Eye (tissue), 1 donor: ENCODE measurements around the gene KRCC1.
"Not testable (repeated sequence)": the region's sequence is repeated elsewhere in the genome, so short reads cannot be mapped to it uniquely, and the experiment has no call there.

ENCODE experiments used
- DNase-seq: peaks from one replicate; pipeline ENCODE4 v3.0.0-alpha.2; 2015

KRCC1 gene

DNA sequence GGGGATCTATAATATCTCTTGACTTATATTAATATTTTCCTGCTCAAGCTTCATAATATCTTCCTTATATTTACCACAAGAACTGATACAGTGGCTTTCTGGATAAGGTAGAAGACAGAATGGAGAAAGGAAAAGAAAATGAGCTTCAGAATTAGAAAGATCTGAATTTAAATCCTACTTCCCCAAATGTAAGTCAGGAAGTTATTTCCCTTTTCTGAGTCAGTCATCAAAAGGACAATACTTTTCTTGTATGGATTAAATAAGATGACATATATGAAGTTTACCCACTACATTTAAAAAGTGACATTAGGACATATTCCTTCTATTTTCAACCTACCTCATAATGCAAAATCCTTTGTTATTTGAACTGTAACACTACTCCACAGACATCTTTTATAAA is 19.0 kb downstream of the KRCC1 start:
- no peak for DNase-seq

DNA sequence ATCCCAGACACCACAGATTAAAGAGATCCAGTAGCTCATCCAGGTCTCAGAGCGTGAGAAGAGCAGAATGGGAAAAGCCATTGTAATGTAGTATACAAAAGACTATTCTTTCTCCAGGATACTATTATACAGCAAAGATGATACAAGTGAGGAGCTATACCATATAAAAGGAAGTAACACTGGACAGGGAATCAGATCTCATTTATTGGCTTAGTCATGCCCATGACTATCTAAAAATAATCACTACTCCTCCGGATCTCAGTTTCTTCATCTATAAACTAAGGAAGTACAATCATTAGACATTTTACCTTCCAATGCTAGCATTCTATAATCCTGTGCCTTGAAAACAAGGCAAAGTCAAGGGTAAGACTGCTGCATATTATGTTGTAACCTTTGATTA is 19.4 kb downstream of the KRCC1 start:
- no peak for DNase-seq

DNA sequence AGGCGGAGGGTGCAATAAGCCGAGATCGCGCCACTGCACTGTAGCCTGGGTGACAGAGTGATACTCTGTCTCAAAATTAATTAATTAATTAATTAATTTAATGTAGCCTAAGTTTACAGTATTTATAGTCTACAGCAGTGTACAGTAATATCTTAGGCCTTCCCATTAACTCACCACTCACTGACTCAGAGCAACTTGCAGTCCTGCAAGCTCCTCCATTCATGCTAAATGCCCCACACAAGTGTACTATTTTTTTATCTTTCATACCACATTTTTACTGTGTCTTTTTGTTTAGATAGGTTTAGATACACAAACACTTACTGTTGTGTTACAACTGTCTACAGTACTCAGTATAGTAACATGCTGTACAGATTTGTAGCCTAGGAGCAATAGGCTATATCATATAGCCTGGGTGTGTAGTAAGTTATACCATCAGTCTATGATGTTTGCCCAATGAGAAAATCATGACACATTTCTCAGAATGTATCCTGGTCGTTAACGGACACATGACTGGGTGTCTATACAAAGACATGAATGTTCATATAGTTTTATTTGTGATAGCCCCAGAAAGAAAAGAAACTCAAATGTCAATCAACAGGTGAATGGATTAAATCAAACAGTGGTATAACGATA is 23.4 kb downstream of the KRCC1 start:
- no peak for DNase-seq

DNA sequence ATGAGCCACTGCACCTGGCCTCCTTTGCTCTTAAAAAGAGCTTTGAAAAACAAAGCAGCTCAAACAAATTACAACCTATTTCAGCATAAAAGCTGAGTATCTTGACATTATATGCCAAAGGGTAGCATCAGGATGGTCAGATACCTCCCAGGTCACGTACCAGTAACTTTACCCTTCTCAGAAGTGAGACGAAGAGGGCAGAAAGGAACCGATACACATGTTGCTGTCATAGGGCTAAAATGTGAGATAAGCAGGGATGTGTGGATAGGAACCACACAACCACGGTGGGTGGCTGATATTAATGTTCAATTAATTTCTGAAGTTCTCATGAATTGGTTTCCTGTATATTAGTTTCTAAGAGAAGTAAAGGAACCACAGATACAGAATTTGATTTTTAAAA is 26.7 kb downstream of the KRCC1 start:
- no peak for DNase-seq

DNA sequence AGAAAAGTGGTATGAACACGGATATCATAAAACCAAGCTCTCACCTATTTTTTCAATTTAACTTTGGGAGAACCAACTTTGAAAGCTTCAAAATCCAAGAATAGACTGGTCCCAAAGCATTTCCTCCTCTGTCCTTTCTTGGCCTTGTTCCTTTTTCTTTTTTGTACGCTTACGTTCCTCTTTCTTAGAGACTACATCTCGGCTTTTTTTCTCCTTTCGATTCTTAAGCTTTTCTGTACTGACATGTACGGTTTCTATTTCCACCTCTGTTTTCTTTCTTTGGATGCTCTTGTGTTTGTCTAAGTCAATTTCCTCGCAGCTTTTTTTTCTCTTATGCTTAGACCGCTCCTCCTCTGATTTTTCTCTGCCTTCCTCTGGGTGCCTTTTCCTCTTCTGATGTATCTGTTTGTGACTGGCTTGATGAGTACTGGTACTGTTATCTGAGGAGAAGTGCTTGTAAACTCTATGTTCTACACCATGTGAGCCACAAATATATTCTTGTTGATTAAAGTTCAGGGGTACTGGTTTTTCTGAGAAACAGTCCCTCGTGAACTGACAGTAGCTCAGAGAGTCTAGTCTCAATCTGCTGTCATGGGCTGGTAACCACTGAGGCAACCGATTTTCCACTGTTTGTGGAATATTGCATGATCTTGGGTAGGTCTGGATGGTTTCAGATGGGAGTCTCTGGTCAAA is 27.7 kb downstream of the KRCC1 start:
- no peak for DNase-seq

DNA sequence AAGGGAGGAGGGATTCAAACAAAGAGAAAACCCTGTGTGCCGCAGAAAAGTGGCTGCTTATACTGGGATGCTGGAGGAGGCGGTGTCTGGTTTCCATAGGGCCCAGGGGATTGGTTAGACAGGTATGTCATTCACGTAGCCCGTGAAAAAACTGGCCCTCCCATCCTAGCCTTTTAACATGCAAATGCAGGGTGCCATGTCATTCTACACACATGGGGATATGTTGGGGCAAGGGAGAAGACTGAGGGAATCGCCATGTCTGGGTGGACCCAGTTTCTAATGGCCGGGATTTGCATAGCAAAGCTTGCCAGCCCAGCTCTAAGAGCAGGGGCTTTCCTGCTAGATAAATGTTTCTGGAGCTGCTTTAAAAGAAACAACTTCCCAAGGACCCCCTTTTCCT is 31.1 kb downstream of the KRCC1 start:
- no peak for DNase-seq

DNA sequence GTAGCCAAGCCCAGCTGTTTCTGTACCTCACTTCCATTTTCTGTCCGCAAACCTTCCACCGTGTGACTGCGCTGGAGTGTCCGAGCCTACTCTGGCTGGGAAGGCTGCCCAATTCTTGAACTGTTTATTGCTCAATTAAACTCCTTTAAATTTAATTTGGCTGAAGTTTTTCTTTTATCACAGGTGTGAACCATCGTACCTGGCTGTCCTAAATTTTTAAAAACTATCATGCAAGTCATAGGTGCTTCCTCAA is 33.0 kb downstream of the KRCC1 start:
- no peak for DNase-seq

DNA sequence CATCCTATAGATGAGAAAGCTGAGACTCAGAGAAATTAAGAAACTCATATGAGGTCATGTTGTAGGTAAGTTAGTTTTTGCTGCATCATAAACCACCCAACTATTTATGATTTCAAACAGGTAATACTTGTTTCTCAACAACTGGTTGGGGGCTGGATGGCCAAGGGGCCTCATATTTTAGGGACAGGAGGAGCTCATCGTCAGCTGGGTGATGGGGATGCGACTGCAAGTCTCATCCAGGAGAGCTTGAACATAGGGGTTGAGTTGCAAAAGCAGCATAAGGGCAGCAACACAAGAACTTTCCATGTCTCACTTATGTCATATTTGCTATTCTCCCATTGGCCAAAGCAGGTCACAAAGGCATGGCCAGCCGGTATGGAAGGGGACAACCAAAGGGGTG is 35.6 kb downstream of the KRCC1 start:
- DNase-seq: no peak

DNA sequence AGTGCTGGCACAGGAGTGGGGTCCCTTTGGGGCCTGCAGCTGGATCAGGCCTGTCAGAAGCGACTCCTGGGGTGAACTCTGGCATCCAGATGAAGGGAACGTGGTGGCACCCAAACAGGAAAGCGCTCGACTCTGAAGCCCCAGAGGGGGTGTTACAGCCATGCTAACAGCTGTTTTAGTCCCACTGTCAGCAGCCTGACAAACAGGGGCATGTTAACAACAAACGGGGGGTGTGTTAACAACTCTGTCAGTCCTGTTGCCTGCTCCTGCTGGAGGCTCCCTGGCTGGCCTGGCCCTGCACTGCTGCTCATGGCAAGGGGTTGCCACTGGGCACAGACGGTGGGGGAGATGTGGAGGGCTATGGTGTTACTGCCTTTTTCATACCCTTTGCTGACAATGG is 36.7 kb downstream of the KRCC1 start:
- DNase-seq: no peak

DNA sequence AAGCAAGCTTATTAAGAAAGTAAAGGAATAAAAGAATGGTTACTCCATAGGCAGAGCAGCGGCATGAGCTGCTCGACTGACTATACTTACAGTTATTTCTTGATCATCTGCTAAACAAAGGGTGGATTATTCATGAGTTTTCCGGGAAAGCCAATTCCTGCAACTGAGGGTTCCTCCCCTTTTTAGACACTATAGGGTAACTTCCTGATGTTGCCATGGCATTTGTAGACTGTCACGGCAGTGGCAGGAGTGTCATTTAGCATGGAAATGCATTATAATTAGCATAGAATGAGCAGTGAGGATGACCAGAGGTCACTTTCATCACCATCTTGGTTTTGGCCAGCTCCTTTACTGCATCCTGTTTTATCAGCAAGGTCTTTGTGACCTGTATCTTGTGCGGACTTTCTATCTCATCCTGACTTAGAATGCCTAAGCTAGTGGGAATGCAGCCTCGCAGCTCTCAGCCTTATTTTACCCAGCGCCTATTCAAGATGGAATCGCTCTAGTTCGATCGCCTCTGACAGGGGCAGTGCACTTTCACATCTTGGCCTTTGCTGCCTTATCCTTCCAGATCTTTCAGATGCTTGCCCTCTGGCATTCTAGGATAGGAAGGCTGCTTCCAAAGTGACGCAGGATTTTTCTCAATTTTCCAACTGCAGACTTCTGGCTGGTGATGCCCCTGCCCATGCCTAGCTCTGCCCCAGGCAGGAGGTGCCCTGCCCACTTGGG is 37.3 kb downstream of the KRCC1 start:
- DNase-seq: not testable (repeated sequence)

DNA sequence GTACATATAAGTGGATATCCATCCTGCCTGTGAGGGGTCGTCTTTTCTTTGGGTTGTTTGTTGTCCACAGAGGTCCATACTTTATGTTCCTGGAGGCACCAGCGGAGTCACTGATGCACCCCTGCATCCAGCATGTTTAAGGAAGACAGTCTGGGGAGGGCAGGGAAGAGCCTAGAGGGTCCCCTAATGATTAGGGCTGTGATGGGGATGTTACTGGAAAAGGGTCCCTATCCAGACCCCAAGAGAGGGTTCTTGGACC is 37.9 kb downstream of the KRCC1 start:
- not testable (repeated sequence) for DNase-seq

DNA sequence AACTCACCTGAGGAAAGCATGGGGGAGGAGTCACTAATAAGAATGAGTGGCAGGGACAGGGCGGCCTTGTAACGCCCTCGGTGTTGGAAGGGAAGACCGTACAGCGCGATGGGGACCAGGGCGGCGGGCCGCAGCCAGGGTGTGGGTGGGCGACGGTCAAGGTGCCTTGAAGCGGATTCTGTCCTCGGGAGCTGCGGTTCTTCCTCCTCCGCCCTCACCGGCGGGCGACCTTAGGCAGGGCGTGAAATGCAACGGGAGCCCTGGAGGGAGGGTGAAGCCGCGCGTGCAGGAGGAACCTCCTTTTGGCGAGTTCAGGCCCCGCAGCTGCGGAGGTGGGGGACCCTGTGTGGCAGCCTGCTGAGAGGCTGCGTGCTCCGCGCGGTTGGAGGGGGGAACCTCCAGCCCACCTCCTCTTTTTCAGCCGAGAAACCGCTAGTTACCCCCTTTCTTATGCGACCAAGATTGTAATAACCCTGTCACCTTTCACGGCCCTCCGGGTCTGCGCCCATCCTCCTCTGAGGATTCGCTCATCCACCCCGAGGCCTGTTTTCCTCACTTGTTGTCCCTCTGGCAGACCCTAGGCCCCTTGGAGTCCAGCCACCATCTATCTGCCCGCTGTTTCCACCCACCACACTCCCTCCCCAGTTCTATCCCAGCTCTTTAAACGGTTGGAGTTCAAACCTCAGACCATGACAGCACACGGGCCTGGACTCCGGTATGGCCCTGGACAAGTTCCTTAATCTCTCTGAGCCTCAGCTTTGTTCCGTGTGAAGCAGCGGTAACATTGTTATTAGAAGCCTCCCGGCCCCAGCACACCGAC is 38.4 kb downstream of the KRCC1 start:
- DNase-seq: no peak

DNA sequence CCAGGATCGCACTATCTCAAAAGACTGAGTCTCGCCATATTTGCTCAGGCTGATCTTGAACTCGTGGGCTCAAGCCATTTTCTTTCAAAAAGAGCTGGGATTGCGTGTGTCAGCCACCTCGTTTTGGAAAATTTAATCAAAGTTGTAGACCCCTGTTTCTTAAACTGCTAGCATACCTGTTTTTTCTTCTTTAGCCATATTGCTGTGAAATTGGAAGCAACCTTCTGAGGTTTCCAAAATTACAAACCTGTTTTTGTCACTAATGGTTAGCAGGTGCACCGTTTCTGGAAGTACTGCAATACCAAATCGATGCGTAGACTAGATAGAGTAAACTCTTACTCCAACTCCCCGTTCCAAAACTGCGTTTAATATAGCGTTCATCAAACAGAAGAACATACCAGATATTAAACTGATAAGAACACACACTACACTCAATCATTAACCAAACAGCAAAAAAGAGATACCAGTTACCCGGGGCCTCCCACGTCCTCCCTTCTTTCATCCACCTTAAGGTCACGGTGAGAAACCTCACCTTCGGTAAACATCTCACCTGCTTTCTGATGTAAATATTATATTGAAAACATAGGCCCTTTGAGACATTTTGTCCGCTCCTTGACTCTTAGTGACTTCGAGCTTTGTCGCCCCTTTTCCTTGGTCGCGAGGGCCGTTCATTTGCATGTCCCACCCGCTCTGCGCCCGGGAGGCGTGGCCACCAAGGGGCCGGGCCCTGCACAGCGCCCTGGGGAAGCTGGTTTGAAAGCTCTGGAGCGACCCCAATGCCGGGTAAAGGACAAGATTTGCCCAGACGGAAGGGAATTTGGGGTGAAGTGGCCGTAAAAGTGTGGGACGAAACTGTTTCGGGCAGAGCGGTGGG is 39.3 kb downstream of the KRCC1 start, which contains the start of gene RNU2-63P:
TSS of gene RNU2-63P (minus strand) at position 462 of the 874 bp plus-strand sequence.
- DNase-seq: peak; percentile 96

DNA sequence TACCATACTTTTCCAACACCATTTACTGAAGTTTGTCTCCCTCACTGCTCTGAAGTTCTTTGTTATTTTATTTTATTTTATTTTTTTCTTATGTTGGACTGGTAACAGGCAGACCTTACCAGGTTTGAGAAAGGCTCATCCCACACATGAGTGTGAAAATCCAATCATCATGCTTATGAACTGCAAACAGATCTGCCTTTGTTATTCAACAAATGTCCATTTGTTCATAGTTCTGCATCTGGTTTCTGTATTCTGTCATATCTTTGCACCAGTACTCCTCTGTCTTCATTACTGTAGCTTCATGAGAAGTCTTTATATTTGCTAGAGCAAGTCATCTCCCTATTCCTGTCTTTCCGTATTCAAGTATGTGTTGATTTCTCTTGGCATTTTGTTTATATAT is 44.6 kb downstream of the KRCC1 start:
- DNase-seq: no peak

DNA sequence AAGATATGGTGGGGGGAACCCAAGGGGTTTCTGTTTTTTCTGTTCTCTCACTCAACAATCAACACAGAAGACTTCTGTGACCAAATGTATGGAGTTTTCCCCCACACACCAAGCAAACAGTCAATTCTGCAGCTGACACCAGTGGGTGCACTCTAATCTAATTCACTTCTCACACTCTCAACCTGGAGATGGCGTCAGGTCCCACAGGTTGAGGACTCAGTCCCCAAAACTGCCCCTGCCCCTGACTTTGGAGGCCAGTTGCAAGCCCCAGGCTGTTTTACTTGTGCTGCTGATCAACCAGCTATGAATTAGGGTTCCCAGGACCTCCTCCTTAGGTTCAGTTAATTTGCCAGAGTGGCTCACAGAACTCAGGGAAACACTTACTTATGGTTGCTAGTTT is 45.4 kb downstream of the KRCC1 start:
- DNase-seq: no peak

DNA sequence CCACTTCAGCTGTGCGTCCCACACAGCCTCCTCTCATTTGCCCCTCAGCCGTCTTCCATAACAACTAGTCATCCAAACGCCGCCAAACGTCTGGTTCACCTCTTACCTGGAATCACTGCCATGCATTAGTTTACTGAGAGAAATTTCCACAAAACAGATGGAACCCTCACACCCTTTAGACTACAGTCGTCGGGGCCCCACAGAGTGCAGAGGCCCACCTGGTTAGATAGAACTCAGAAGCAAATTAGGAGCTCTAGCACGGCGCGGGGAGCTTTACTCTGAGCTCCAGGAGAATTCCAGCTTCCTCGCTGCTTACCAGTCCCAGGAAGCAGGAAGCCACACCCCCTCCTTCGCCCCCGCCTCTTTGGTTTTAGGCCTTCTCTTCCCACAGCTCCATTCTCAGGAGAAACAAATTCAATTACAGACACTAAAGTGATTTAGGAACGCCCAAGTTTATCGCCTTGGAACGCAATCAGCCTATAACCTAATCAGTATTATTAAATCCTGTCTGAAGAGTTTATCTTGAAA is 48.6 kb downstream of the KRCC1 start:
- no peak for DNase-seq

DNA sequence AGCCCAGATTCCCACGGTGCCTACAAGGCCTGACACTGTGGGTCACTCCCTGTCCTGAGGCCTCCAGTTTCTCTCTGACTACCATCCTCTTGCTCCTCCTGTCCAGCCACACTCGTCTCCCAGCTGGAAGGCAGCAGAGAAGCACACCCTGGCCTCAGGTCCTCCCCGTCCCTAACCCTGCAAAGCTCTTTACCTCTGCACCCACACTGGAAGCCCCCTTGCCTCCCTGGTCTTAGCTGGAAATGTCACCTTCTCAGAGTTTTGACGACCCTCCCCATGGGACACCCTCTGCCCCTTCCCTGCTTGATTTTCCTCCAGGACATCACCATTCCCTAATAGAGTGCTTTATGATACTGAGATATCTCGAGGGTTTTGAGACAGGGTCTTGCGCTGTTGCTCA is 49.8 kb downstream of the KRCC1 start:
- no peak for DNase-seq

DNA sequence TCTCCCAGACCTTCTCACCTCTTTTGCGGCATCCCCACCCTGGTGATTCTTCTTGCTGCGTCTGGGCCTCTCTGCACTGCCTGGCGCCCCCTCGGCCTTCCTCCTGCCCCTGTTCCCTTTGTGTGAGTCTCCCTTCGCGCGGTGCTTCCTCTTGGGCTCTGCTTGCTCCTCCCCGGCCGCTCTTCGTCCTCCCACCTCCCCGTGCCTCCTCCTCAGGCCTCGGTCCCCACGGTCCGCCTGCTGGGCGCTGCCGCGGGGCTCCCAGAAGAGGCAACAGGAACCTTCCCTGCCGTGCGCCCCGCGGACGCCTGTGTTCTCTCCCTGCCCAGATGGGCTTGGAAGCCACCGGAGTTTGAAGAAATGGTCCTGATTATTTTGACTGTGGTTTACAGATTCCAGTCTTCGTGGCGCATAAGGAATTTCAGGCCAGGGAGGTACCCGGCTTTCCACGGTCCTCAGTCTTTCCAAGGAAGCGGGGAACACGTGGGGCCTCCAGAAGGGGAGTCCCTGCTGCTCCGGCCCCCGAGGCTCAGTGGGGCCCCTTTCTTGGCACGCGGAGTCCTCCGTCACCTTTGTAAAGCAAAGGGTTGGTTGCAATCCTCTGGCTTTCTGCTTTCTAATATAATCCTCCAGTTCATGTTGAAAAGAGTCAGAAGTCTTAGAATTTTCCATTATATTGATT is 52.4 kb downstream of the KRCC1 start:
- peak; percentile 54 for DNase-seq

DNA sequence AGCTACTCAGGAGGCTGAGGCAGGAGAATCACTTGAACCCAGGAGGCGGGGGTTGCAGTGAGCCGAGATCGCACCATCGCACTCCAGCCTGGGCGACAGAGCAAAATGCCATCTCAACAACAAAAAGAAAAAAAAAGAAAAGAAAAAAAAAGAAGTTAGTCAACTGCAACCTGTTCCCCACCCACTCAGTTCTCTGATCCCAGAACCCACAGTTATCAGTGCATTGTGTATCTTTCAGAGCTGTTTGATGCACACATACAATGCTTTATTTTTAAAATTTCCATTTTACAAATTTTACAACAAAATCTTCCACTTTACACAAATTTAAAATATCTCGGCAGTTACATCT is 53.2 kb downstream of the KRCC1 start:
- no peak for DNase-seq

DNA sequence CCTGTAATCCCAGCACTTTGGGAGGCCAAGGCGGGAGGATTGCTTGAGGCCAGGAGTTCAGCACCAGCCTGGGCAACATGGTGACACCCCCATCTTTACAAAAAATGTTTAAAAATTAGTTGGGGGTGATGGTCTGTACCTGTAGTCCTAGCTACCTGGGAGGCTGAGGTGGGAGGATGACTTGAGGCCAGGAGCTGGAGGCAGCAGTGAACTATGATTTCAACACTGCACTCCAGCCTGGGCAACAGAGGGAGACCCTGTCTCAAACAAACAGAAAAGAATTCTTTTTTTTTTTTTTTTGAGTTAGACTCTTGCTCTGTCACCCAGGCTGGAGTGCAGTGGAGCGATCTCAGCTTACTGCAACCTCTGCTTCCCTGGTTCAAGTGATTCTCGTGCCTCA is 55.1 kb downstream of the KRCC1 start:
- not testable (repeated sequence) for DNase-seq

DNA sequence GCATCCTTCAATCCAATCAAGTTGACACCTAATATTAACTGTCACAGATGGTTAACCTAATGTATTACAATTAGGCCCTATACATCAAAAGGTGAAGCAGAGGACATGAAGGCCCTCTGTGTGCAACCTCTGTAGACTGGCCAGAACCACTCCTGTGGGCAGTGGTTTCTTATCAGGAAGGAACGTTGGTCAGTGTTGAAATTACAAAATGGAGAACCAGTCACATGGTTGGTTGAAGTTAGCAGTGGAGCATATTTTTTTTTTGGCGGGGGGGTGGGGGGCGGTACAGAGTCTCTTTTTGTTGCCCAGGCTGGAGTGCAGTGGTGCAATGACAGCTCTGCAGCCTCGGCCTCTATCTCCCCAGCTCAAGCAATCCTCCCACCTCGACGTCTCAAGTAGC is 59.0 kb downstream of the KRCC1 start:
- DNase-seq: no peak

DNA sequence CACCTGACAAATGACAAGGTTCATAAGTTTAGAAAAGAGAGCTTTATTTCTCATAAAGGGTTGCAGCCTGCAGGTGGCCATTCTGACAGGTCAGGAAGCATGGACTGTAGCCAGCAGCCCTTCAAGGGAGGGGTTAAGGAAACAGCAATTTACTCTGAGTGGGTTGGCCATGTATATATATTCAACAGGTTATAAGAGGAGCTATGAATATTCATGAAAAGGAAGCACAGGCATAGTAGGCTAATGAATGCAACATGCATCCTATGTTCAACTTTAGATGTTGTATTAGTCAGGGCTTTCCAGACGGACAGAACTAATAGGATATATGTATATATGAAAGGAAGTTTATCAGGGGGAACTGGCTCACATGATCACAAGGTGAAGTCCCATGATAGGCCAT is 59.8 kb downstream of the KRCC1 start:
- no peak for DNase-seq
